ENCODE results near the gene STX1B.
"Not testable (repeated sequence)": the region's sequence is repeated elsewhere in the genome, so short reads cannot be mapped to it uniquely, and the experiment has no call there.

Gene STX1B

DNA sequence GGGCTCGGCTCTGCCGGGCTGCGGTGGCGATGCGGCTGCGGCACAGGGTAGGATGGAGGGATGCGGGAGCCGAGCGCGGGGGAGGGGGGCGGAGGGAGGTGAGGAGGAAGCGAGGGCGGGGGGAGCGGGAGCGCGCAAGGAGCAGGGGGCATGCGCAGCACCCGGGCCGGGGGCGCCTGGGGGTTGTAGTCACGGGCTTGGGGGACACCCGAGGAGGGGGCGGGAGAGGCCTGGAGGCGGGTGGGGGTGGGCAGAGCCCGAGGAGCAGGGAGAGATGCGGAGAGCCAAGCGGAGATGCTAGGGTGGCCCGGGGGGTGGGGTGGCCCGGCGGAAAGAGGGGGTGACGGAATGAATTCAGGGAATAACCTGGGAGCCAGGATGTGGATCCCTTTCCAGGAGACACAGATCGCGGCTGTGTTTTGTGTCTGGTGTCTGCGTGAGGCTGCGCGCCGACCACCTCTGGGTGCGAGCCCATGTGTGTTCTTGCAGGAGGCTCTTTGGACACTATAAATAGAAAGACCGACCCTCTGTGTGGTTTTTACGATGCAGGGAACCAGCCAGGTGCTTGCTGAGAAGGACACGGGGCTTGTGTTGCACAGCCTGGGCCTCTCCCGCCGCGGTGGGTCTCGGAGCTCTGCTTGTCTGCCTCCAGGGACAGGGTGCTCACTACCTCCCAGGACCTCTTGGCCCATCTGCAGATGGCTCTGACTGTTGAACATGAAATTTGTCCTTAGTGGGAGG is at the start of gene STX1B:
Gene STX1B (minus strand): TSS at position 54 of the 741 bp plus-strand sequence. CDS start 242 bp downstream, outside the sequence.
- DNase-seq (ENCODE audit: low read depth in 2 of 2) = peak; percentile 14 to 30

DNA sequence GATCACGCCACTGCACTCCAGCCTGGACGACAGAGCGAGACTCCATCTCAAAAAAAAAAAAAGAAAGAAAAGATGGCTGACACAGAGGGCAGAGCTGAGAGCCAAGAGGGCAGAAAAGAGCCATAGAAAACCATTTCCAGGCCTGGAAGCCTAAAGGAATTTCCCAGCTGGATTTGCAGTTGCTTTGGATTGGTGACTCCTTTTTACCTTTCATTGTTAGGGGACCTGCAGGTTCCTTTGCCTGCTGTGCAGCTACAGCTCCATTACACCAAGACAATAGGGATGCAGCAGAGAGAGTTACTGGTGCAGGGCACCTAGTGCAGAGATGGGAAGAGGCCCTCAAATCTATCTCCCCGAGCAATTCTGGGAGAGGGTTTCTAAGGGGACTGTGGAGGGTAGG is 45.2 kb upstream of the STX1B start:
- DNase-seq (ENCODE audit: low read depth in 2 of 2) = no peak

DNA sequence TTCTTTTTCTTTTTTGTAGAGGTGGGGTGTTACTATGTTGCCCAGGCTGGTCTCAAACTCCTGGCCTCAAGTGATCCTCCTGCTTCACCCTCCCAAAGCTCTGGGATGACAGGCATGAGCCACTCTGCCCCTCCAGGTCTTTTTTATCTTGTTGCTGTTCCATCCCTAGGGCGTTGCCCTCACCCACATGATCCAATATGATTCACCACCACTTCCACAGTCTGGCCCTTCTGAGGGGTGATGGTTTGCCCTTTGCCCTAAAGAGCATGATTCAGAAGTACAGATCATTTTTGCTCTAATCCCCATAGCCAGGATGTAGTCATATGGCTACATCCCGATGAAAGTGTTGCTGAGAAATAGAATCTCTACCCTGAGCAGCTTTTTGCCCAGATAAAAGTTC is 41.7 kb upstream of the STX1B start:
- DNase-seq (ENCODE audit: low read depth in 2 of 2) = no peak

DNA sequence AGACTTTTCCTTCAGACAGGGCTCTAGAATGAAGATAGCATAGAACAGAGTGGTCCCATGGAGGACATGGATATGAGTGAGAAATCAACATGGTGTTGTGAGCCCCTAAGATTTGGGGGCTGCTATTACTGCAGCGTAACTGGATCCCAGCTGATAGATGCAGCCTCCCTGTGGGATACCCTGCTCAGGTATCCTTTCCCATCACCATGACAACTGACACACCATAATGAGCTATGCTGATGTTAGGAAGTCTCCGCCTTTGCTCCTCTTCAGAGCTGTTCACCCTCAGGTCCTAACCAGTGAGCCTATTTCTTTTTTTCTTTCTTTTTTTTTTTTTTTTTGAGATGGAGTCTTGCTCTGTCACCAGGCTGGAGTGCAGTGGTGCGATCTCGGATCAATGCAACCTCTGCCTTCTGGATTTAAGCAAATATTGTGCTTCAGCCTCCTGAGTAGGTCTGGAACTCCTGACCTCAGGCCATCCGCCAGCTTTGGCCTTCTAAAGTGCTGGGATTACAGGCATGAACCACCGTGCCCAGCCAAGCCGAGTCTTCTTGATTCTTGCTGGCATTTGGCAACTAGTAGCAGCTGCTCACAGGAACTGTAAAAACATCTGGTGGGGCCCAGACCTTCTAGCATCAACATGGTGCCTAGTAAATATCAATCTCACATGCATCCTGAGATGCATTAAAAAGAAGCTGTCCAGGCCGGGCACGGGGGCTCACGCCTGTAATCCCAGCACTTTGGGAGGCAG is 40.0 kb upstream of the STX1B start:
- DNase-seq (ENCODE audit: low read depth in 2 of 2) = no peak

DNA sequence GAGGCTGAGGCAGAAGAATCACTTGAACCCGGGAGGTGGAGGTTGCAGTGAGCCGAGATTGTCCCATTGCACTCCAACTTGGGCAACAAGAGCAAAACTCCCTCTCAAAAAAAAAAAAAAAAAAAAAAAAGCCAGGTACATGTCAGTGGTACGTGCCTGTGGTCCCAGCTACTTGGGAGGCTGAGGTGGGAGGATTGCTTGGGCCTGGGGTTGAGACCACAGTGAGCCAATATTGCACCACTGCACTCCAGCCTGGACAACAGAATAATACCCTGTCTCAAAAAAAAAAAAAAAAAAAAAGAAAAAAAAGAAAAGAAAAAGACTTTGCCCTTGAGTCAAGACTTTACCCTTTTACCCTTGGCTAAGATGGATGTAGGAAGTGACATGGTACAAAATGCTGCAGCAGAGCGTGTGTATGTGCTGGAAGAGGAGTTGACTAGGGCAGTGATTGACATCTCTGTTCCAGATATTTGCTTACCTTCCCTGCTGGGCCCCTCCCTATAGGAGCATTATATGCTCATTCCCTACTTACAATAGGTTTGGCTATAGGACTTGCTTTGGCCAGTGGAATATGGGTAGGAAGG is 33.6 kb upstream of the STX1B start:
- no peak for DNase-seq (ENCODE audit: low read depth in 2 of 2)

DNA sequence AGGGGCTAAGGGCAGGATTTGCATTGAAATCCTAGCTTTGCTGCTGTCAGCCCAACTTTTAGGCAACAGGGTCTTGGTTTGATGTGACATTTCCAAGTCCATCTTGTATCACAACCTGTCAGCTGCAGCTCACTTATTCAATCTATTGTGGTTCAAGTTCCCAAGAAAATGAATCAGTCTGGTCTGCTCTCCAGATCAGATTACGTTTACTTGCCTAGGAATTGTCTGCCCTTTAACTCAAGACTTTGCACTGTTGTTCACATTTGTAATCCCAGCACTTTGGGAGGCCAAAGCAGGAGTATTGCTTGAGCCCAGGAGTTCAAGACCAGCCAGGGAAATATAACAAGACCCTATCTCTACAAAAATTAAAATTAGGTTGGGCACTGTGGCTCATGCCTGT is 32.9 kb upstream of the STX1B start:
- DNase-seq (ENCODE audit: low read depth in 2 of 2) = no peak

DNA sequence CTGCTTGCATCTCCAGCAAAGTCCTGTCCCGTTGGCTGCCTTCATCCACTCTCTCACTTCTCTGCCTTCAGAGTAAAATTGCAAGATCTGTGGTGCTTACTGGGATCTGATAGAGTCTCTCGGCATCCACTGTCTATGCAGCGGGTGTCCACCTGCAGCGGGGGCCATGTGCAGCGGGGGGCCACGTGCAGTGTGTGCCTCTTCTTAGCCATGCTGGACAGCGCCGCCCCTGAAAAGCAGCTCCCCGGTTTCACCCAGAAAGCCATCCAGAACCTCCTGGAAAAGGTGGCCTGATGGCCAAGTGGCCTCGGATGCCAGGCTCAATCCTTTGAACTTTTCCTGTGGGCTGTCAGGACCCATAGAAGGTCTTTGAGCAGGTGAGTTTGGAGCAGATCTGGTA is 32.4 kb upstream of the STX1B start:
- no peak for DNase-seq (ENCODE audit: low read depth in 2 of 2)

DNA sequence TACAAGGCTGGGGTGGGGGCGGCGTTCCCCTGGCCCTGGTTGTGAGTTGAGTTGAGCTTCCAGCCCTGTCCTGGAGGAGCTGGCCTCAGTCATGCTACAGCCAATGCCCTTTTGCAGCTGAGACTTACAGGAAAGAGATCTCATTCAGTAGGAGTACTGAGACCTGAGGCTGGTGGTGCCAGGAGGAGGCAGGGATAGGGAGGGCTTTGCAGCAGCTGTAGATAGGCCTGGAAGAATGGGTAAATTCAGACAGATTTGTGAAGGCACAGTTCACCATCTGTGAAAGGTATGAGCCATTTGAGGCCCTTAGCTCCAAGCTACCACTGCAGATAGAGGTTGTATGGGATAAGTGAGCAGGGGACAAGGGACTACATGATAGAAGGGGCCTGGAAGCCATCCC is 28.6 kb upstream of the STX1B start:
- DNase-seq (ENCODE audit: low read depth in 2 of 2) = no peak

DNA sequence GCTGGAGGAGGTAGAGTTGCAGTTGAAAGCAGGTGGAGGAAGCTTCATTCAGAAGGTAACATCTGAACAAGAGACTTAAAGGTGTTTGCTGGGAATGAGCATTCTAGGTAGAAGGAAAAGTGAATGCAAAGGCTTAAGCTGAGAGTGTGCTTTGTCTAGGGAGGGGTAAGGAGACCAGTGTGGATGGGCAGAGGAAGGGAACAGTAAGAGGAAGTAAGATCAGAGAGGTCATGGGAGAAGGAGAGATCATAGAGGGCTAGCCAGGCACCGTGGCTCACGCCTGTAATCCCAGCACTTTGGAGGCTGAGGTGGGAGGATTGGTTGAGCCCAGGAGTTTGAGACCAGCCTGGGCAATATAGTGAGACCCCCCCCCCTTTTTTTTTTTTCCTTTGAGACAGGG is 26.3 kb upstream of the STX1B start:
- DNase-seq (ENCODE audit: low read depth in 2 of 2) = no peak

DNA sequence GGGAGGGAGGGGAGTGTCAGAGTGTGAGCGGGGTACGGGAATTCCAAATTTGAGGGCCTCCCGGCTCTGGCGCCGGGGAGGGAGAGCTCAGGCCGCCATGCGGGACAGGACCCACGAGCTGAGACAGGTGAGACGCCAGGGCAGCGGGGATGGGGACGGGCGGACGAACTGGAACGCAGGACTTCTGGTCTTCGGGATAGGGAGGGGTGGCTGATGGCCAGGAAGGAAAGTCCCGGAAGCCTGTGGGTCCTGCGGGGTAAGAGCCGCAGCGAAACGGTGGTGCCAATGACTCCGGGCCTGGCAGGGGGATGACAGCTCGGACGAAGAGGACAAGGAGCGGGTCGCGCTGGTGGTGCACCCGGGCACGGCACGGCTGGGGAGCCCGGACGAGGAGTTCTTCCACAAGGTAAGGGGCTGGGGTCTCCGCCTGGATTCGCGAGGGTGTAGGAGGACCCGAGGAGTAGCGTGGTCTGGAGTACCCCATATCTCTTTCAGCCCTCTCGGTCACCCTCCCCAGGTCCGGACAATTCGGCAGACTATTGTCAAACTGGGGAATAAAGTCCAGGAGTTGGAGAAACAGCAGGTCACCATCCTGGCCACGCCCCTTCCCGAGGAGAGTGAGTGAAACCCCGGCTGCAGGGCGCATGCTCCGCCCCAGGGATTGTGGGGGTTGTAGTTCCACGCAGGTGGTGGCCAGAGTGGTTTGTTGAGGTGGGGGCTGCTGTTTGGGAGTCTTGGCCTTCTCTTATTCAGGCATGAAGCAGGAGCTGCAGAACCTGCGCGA is 23.5 kb upstream of the STX1B start:
- DNase-seq (ENCODE audit: low read depth in 2 of 2) = peak; percentile 72 to 81

DNA sequence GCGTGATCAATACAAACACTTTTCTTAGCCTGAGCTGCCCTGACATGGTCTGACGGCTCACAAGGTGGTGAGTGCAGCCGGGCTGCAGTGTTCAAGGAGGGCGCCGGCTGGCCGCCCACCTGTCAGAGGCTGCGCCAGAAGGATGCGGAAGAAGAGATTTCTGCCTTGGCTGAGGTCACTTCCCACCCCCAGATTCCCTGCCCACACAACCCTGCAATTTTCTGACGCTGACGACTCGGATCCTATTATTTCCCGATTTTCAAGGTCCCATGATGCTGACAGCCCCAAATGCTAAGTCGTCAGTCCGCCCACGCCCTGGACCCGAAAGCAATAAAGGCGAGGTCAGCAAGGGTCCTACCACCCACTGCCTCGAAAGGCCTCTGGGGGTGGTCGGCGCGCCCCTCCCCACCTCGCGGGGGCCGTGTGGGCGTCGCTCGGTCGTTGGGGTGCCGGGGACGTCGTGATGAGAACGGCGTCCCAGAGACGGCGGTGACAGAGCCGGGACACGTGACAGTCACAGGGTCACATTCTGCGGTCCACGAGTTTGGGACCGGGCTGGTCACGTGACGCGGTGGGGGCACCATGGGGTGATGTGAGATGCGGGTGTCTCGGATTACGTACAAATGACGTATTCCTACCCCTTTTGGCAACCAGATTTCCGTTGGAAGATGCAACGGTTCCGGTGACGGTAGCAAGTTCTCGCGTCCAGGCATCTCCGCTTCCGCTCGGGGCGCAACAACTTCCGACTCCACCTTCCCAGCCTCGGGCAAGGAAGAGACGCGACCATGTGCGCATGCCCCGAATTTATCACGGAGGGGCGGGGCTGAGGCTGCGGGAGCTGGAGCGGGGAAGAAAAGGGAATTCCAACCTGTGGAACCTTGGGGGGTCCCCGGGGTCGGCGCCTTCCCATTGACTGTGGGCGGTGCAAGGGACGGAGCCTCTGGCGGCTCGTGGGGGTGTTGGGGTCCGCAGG is 22.6 kb upstream of the STX1B start, which contains the start of gene STX4:
Gene STX4 (plus strand): TSS at position 823 of the 973 bp plus-strand sequence. CDS start 248 bp downstream, outside the sequence.
- peak; percentile 89 to 94 for DNase-seq (ENCODE audit: low read depth in 2 of 2)

DNA sequence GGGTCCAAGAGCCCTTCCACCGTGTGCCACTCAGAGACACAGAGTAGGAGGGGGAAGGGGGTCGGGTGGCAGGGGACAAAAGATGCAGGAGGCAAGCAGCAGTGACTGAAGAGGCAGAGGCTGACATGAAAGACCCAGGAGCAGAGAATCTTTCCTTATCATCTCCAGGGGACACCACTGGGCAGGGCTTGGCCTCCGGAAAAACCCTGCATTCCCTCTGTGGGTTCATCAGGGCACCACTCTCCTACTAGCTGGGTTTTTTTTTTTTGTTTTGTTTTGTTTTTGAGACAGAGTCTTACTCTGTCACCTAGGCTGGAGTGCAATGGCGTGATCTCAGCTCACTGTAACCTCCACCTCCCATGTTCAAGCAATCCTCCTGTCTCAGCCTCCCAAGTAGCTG is 20.8 kb upstream of the STX1B start:
- no peak for DNase-seq (ENCODE audit: low read depth in 2 of 2)

DNA sequence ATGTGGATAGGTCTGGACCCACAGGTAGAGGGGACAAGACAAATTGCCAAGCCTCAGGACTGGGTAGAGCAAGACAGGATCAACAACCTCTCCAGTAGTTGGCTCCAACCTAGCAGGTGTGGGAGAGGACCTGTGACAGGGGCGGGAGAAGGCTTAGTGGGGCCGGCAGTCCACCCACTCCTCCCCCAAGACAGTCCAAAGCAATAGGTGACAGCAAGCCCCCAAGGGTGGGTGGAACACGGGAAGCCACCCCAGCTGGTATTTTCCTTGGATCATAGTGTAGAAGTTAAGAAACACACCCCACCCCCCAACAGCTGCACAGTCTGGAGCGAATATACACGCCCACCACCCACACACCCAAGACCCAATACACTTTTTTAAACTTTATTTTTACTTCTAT is 18.8 kb upstream of the STX1B start:
- no peak for DNase-seq (ENCODE audit: low read depth in 2 of 2)

DNA sequence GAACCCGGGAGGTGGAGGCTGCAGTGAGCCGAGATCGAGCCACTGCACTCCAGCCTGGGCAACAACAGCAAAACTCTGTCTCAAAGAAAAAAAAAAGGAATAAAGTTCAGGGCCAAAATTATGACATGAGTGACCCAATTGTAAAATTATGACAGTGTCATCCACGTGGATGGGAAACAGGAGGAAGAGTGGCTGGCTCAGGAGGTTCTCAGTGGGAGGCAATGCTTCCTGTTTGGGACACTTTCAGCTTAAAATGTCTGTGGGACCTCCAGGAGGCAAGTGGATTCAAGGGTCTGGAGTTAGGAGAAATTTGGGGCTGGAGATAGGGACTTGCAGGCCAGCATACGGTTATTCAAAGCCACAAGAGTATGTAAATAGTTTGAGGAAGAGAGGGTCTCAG is 14.9 kb upstream of the STX1B start:
- DNase-seq (ENCODE audit: low read depth in 2 of 2) = no peak

DNA sequence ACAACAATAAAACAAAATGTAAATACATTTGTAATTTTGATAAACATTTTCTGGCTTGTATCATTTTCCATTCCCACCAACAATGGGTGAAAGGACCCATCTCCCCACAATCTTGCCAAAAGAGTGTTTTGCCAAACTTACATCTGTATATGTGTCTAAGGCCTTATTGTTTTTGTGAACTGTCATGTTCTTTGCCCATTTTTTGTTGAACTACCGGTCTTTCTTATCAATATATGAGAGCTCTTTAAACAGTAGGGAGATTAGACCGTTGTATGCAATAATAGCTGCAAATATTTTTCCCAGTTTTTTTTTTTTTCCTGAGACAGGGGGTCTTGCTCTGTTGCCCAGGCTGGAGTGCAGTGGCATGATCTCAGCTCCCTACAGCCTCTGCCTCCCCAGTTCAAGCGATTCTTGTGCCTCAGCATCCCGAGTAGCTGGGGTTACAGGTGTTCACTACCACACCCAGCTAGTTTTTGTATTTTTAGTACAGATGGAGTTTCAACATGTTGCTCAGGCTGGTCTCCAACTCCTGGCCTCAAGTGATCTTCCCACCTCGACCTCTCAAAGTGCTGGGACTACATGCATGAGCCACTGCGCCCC is 13.3 kb upstream of the STX1B start:
- DNase-seq (ENCODE audit: low read depth in 2 of 2) = no peak

DNA sequence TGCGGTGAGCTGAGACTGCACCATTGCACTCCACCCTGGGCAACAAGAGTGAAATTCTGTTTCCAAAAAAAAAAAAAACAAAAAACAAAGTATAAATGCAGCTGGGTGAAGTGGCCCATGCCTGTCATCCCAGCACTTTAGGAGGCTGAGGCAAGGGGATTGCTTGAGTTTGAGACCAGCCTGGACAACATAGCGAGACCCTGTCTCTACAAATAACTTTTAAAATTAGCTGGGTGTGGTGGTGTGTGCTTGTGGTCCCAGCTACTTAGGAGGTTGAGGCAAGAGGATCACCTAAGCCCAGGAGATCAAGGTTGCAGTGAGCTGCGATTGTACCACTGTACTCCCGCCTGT is 12.8 kb upstream of the STX1B start:
- DNase-seq (ENCODE audit: low read depth in 2 of 2) = no peak

DNA sequence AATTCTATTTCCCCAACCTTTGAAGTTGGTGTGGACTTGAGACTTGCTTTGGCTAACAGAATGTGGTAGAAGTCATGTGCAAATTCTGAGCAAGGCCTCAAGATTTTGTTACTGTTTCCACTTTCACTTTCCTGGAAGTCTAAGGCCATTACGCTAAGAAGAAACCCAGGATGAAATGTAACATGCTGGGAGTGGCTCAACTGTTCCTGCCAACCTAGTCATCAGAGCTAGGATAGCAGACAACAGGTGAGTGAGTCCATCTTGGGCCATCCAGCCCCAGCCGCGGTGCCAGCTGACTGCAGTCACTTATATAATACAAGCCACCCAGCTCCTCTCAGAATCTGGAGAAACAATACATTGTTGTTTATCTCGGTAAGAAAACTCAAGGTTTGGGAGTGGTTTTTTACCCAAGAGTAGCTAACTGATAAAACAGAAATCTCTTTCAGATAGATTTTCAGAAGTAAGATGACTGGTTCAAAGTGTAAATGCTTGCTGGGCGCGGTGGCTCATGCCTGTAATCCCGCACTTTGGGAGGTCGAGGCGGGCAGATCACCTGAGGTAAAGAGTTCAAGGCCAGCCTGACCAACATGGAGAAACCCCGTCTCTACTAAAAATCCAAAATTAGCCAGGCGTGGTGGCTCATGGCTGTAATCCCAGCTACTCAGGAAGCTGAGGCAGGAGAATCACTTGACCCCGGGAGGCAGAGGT is 12.3 kb upstream of the STX1B start:
- no peak for DNase-seq (ENCODE audit: low read depth in 2 of 2)

DNA sequence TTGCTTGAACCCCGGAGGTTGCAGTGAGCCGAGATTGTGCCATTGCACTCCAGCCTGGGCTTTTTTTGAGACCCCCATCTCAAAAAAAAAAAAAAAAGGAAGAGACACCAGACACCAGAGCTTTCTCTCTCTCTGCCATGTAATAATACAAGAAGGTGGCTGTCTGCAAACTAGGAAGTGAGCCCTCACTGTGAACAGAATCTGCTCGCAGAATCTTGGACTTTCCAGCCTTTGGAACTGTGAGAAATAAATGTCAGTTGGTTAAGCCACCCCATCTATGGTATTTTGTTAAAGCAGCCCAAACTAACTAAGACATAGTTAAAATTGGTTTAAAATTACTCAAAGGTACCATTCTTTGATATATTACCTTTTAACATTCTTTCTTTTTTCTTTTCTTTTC is 10.1 kb upstream of the STX1B start:
- DNase-seq (ENCODE audit: low read depth in 2 of 2) = no peak

DNA sequence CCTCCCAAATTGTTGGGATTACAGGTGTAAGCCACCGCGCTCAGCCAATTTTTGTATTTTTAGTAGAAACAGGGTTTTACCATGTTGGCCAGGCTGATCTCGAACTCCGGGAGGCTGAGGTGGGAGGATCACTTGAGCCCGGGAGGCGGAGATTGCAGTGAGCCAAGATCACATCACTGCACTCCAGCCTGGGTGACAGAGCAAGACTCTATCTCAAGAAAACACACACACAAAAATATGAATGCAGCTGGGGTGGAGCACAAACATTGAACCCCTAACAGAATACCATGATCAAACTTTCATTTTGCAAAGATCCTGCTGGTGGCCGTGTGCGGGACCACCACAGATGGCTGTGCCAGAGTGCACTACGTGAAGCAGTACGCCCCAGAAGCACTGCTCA is 7.3 kb upstream of the STX1B start:
- DNase-seq (ENCODE audit: low read depth in 2 of 2) = not testable (repeated sequence)

DNA sequence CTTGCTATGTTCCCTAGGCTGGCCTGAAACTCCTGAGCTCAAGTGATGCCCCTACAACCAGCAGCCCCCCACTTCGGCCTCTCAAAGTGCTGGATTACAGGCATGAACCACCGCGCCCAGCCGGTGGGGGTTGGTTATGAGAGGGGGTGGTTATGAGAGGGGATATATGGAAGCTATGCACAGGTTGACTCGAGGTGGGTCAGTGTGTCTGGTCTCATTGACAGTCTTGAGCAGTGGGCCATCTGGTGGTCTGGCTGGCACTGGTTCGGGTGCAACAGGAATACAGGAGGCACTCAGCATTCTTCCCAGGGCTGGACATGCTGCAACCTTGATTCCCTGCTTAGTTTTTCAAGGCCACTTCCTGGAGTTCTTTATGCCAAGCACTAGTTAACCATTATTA is 5.6 kb upstream of the STX1B start:
- no peak for DNase-seq (ENCODE audit: low read depth in 2 of 2)
